ENCODE data around the gene FSTL4.

Gene FSTL4

GRCh38 chr5:133610489-133611356, 1.6 kb downstream of the FSTL4 start:
- peak; percentile 38 for DNase-seq (ENCODE audit: low read depth)

- no peak for DNase-seq (ENCODE audit: low read depth)
Measured at GRCh38 chr5:133607451-133607850, 4.9 kb downstream of the FSTL4 start.

- DNase-seq (ENCODE audit: low read depth) = no peak
Measured at GRCh38 chr5:133606835-133607234, 5.5 kb downstream of the FSTL4 start.

GRCh38 chr5:133605323-133605722, 7.0 kb downstream of the FSTL4 start:
- no peak for DNase-seq (ENCODE audit: low read depth)

GRCh38 chr5:133603711-133604110, 8.6 kb downstream of the FSTL4 start:
- no peak for DNase-seq (ENCODE audit: low read depth)

- DNase-seq (ENCODE audit: low read depth) = no peak
Measured at GRCh38 chr5:133602835-133603380, 9.4 kb downstream of the FSTL4 start.

GRCh38 chr5:133599600-133599999, 12.7 kb downstream of the FSTL4 start:
- DNase-seq (ENCODE audit: low read depth) = no peak

GRCh38 chr5:133599044-133599443, 13.3 kb downstream of the FSTL4 start:
- no peak for DNase-seq (ENCODE audit: low read depth)

- no peak for DNase-seq (ENCODE audit: low read depth)
Measured at GRCh38 chr5:133596049-133596448, 16.3 kb downstream of the FSTL4 start.

GRCh38 chr5:133595465-133595864, 16.9 kb downstream of the FSTL4 start:
- no peak for DNase-seq (ENCODE audit: low read depth)

GRCh38 chr5:133589286-133589685, 23.1 kb downstream of the FSTL4 start:
- no peak for DNase-seq (ENCODE audit: low read depth)

- DNase-seq (ENCODE audit: low read depth) = no peak
Measured at GRCh38 chr5:133582971-133583370, 29.4 kb downstream of the FSTL4 start.

GRCh38 chr5:133581918-133582317, 30.4 kb downstream of the FSTL4 start:
- no peak for DNase-seq (ENCODE audit: low read depth)

GRCh38 chr5:133581348-133581747, 31.0 kb downstream of the FSTL4 start:
- no peak for DNase-seq (ENCODE audit: low read depth)

GRCh38 chr5:133580618-133581017, 31.7 kb downstream of the FSTL4 start:
- no peak for DNase-seq (ENCODE audit: low read depth)

- DNase-seq (ENCODE audit: low read depth) = no peak
Measured at GRCh38 chr5:133579766-133580165, 32.6 kb downstream of the FSTL4 start.

GRCh38 chr5:133569347-133569746, 43.0 kb downstream of the FSTL4 start:
- peak; percentile 74 for DNase-seq (ENCODE audit: low read depth)

GRCh38 chr5:133565993-133566392, 46.3 kb downstream of the FSTL4 start:
- DNase-seq (ENCODE audit: low read depth) = peak; percentile 30

- DNase-seq (ENCODE audit: low read depth) = no peak
Measured at GRCh38 chr5:133564921-133565565, 47.3 kb downstream of the FSTL4 start.

GRCh38 chr5:133562554-133562953, 49.8 kb downstream of the FSTL4 start:
- no peak for DNase-seq (ENCODE audit: low read depth)

GRCh38 chr5:133559960-133560359, 52.4 kb downstream of the FSTL4 start:
- no peak for DNase-seq (ENCODE audit: low read depth)

- no peak for DNase-seq (ENCODE audit: low read depth)
Measured at GRCh38 chr5:133556551-133556950, 55.8 kb downstream of the FSTL4 start.

GRCh38 chr5:133554279-133554678, 58.1 kb downstream of the FSTL4 start:
- no peak for DNase-seq (ENCODE audit: low read depth)
